LHCN-M2 (cell line): Measurements from ENCODE around the gene MRPS30. TPM values are rescaled to one million over a fixed set of nuclear protein-coding genes. Genes with fewer than 3 reads are reported as not detected.
A peak's percentile ranks its signal among the peaks of the same experiment; 100 is the strongest.
"Not testable (repeated sequence)": the region's sequence is repeated elsewhere in the genome, so short reads cannot be mapped to it uniquely, and the experiment has no call there.

ENCODE experiments used
- DNase-seq: peaks from one replicate; pipeline ENCODE4 v3.0.0-alpha.2; 2012; ENCODE audit warnings: low read depth
- total RNA-seq: library from RNA; depleted of rRNA; stranded (reverse); fragments of >200 nt; gene quantifications from 2 replicates; pipeline ENCODE4 v1.2.3, GENCODE V29; 2014

MRPS30 gene
- total RNA-seq, 1 experiment from 2014 or later, result 70.8 TPM

GRCh38 chr5:44814761-44815160, 6.0 kb downstream of the MRPS30 start:
- no peak for DNase-seq

DNA sequence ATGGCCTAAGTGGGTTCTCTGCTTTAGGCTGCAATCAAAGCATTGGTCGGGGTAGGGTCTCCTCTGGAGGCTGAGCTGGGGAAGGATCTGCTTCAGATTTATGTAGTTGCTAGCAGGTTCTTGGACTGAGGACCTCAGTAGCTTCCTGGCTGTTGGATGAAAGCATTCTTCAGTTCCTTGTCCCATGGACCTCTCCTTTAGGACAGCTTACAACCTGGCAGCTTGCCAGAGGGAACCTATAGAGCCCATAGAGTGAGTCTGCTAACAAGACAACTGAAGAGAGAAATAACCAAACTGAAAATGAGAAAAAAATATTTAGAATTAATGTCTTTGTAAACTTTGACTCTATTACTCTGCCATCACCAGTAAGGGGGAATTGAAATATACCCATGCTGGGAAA, 12.4 kb downstream of the MRPS30 start:
- DNase-seq, result no peak

- not testable (repeated sequence) for DNase-seq
These were observed 15.9 kb downstream of the MRPS30 start for GRCh38 chr5:44824662-44825061.

- no peak for DNase-seq
These were observed 18.9 kb downstream of the MRPS30 start for GRCh38 chr5:44827681-44828080.

- no peak for DNase-seq
These were observed 20.0 kb downstream of the MRPS30 start for GRCh38 chr5:44828719-44829118.

DNA sequence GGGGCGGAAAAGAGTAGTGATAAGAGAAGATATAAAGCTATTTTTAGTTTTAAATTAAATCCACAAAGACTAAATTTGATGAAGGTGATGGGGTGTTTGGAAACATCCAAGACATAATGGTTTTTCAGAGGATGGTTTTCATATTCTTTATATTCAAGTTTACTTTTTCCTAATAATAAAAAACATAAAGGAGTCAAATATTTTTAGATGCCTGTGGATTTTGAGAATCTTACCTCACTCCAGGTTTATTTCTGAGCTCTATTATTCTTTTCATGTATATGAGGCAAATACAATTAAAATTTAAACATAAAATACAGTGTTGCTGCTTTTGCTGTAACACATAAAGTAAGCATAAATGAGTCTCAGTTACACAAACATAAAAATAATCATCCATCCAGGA, 22.2 kb downstream of the MRPS30 start:
- no peak for DNase-seq

DNA sequence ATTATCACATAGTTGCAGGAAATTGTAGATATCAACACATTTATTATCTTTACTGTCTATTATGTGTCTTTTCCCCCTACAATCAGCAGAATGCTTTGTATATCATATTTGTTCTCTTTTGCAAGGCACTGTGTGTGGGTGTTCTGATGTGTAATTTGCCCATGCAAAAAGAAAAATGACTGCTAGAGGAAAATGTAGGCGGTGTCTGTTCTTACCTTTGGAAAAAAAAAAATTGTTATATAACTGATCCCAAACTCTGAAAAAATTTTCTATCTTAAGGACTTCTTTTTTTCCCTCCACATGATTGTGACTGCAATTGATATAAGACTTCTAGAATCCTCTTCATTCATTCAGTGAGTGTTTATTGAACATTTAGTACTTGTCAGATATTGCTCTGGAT, 24.5 kb downstream of the MRPS30 start:
- DNase-seq, result no peak

- DNase-seq, result no peak
These were observed 26.9 kb downstream of the MRPS30 start for GRCh38 chr5:44835693-44836092.

- no peak for DNase-seq
These were observed 30.4 kb downstream of the MRPS30 start for GRCh38 chr5:44839018-44839681.

GRCh38 chr5:44842496-44843282, 33.9 kb downstream of the MRPS30 start:
- no peak for DNase-seq

GRCh38 chr5:44844744-44845143, 36.0 kb downstream of the MRPS30 start:
- DNase-seq, result no peak

GRCh38 chr5:44845777-44846176, 37.0 kb downstream of the MRPS30 start:
- no peak for DNase-seq

DNA sequence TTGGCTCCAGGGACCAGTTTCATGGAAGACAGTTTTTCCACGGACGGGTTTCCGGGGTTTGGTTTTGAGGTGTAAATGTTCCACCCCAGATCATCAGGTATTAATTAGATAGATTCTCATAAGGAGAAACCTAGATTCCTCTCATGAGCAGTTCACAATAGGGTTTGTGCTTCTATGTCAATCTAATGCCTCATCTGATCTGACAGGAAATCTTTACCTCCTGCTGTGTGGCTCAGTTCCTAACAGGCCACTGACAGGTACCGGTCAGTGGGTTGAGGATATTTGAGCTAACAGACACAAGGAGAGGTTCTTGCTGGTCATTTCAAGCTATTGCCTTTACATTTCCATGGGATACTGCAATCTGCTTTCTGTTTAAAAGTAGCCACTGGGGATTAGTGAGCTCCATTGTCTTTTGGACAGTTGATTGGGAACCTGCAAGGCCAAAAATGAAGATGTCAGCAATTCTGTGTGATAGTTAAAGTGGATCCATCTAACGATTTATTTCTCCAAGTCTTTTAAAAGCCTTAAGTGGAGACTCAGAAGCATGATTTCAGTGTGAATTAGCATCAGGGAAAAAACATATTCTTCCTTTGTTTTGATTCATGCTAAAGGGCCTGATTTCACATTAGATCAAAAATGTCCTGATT, 38.6 kb downstream of the MRPS30 start:
- DNase-seq, result no peak

DNA sequence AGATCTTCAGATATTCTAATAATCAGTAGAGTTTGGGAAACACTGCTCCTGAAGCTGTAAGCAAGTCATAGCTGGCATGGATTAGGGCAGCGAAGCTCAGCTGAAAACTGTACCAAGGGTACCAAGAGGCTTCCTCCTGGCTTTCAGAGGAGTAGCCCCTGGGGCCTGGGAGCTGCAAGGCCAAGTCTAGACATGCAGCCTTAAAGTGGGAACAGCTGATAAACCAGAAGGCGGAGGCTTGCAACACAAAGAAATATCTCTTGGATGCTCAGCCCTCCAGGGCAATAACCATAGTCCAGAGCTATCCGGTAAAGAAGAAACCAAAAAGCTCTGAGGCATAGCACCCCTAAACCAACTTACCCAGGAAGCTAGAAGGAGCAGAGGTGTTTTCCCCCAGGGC, 51.5 kb downstream of the MRPS30 start:
- no peak for DNase-seq

DNA sequence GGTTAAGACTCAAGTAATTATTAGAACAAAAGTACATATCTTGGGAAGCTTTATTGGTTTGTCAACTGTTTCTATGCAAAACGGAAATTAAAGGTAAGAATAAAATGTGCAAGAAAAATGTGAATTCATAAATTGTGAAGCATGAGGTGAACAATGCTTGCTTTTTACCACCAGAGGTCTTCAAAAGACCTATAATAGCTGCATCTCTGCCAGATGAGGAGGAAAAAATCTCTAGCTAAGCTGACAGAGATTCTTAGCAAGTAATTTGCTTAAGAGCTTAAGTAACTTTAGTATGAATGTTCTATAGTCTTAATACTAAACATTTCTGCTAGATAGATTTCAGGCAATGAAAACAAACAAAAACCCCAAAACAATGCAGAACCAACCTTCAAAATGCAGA, 54.1 kb downstream of the MRPS30 start:
- DNase-seq, result peak; percentile 15
